GM20431 (cell line): ENCODE data around the gene ERICH6.

Source experiments
- in situ Hi-C: fragments of 300-500 bp; cut with MseI, MboI; formaldehyde crosslinking; loops from one replicate; pipeline ENCODE4 v1.15.0; 2020; ENCODE audit warnings: low sequenced_read_pairs; ENCODE audit not compliant: unreplicated experiment

Gene ERICH6

DNA sequence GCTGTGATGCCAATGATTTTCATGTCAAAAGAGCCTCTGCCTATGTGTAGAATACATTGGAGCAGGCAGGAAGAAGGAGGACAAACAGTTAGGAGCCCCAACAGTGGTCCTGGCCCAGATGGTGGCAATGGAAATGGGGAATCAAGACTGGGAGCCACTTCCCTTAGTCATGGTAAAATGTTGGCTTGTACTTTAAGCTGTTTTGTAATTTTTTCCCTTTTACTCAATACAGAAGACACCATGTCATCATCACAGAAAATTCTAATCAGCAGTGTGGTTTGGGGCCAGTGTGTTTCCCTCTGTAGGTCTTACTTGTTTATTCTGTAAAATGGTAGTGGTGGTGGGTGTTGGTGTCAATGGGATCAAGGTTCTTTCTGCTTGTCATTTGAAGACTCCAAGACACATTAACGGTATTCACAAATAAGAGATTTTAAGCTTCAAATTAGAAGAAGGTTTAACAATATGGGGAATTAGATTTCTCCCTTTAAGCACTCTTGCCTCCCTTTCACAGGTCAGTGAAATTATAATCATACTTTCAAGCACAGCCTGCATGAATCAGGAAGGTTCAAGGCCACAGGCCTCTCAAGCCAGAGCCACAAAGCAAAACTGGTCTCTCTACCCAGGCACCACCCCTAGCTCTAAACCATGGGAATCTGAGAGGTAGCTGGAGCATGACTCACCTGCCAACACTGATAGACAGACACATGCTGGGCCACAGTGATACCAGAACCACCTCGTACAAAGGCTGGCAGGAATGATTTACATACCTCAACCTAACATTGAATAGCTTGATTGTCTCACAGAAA is 34.4 kb upstream of the ERICH6 start:
- in situ Hi-C loops, result no loop called here

DNA sequence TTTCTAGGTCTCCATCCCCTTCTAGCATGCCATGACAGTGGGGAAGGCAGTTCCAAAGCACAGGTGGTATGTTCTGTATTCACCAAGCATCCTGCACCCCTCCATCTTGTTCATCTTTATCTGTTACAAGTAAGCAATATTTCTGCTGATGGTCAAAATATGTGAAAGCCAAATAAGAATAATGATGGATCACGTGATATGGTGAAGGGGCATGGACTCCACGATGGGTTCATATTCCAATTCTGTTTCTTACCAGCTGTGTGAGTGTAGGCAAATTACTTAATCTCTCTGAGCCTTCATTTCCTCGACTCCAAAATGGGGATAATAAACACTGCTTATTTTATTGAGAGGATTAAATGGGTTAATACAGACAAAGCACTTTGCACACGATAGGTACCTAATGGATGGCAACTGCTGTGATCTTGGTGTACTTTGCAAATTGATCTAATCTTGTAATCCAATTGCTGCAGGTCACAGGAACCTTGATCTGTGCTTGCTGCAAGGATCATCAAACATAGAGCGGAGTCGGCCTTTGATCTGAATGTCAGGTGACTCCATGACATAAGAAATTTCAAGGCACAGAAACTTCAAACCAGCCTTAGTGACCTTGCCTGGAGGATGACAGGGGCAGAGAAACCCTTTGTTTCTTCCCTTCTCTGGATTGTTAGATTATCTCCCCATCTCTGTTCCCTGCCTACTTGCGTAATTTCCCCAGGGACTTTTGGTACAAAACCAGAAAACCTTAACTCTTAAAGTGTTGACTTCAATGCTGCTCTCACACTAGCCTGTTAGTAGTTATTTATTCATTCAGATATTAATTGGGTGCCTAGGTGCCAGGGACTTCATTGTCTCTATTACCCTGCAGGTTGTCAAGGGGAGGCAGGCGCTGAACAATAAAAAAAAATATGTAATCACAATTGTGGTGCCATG is 33.4 kb upstream of the ERICH6 start:
- in situ Hi-C loops, result no loop called here

DNA sequence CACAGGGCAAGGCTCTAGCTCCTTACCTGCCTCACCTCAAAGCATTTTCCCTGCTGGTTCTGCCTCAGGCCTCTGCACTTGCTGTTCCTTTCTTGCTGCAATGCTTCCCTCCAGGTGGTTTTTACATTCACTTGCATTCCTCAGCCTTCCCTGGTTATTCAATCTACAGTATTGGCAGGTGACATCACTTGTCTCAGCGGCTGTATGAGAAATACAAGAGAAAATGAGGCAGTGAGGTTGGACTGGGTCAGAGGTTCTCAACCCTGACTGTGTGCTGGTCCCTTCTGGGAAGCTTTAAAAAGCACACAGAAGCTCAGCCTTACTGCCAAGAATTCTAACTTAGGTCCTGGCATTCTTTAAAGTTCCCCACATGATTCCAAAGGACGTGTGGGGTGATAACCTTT is 32.6 kb upstream of the ERICH6 start:
- in situ Hi-C loops, result no loop called here

DNA sequence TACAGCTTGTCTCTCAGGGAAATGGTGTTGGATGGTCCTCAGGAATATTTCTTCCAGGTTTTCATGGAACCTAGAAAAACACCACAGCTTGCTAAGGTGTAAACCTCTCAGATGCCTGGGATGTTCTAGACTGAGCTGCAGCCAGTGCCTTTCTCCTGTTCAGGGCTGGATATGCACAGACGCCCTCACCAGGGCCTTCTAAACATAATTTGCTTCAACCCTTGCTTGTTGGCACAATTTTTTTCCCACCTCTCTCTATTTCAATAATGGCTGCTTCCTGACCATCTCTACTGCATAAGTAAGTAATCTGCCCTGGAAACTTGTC is 31.0 kb upstream of the ERICH6 start:
- in situ Hi-C loops, result no loop called here

- in situ Hi-C loops, result no loop called here
These were observed 30.4 kb upstream of the ERICH6 start for GRCh38 chr3:150733936-150734794.

DNA sequence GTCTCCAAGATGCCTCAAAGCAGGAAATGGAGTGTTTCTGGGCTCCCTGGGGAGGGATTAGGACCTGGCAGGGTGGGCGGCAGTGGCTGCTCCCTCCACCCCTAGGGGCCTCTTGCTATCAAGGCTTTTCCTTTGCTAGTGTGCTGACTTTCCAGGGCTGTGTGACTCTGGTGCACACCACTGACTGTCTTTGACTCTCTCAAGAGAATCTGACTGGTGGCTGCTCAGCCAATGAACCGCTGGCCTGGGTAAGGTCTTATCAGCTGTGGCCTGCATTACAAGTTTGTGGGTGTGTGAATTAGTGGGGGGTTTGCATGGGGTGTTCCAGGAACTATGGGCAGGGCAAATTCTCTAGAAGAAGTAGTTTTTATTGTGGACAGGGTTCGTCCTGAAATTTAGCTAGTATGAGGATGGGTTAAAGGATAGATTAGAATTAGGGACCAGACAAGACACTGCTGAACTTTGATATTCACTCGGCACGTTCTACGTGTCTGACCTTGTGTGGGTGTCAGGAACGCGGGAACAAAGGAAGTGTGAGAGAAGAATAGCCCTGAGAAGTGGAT is 29.7 kb upstream of the ERICH6 start:
- in situ Hi-C loops, result no loop called here

DNA sequence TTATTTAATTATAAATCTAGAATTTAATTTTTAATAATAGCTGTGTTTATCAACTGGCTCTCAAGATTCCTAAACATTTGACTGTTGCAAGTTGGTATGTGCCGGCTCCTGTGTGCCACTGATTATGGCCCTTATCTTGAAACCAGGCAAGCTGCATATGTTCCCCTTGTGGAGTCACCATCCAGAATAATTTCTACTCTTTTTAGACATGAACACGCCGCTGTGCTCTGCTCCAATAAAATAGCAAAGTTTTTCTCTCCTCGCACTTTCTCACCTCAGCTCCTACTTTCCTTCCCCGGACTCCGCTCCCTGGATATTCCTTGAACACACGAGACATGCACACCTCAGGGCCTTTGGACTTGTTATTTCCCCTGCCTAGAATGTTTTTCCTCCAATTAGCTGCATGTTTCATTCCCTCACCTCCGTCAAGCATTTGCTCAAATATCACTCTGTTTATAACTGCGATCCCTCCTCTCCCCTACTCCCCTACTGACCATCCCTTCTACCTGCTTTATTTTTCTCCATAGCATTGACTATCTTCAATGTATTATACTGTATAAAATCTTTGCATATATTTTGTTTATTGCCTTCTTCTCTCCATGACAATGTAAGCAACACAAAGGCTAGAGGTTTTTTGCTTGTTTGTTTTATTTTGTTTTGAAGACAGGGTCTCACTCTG is 26.1 kb upstream of the ERICH6 start:
- in situ Hi-C loops, result loop anchor here (10.0 kb wide), 1 partner anchor 135 kb away; no protein-coding TSS in a partner anchor

GRCh38 chr3:150727653-150728502 is 24.2 kb upstream of the ERICH6 start:
- in situ Hi-C loops, result loop anchor here (10.0 kb wide), 1 partner anchor 137 kb away; no protein-coding TSS in a partner anchor

GRCh38 chr3:150725548-150725947 is 21.8 kb upstream of the ERICH6 start:
- in situ Hi-C loops, result loop anchor here (10.0 kb wide), 1 partner anchor 139 kb away; no protein-coding TSS in a partner anchor

- in situ Hi-C loops, result loop anchor here (10.0 kb wide), 1 partner anchor 141 kb away; no protein-coding TSS in a partner anchor
These were observed 20.2 kb upstream of the ERICH6 start for GRCh38 chr3:150723946-150724345.

GRCh38 chr3:150722267-150722666 is 18.5 kb upstream of the ERICH6 start:
- in situ Hi-C loops, result loop anchor here (10.0 kb wide), 1 partner anchor 143 kb away; no protein-coding TSS in a partner anchor

- in situ Hi-C loops, result loop anchor here (10.0 kb wide), 1 partner anchor 143 kb away; no protein-coding TSS in a partner anchor
These were observed 17.8 kb upstream of the ERICH6 start for GRCh38 chr3:150721285-150722130.

GRCh38 chr3:150720444-150720843 is 16.7 kb upstream of the ERICH6 start:
- in situ Hi-C loops, result loop anchor here (10.0 kb wide), 1 partner anchor 144 kb away; no protein-coding TSS in a partner anchor

- in situ Hi-C loops, result no loop called here
These were observed 6.4 kb upstream of the ERICH6 start for GRCh38 chr3:150710097-150710496.

DNA sequence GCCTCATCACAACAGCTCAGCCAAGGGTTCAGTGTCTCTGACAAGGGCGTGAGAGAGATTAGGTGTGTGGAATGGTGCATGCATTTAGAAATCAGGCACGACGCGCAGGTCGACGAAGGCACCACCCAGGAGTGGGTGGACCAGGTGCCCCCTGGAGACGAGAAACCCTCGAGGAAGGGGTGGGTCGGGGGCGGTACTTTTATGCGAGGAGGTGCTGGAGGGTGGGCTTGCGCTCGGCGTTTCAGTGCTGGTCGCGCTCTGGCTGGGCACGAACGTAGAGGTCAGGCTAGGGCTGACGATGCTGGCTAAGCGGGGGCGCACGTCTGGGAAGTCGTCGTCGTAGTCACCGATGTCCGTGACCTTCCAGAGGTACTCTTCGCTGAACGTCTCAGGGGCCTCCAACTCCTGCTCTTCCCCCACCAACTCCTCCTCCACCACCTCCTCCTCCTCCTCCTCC is 393 bp downstream of the ERICH6 start:
- in situ Hi-C loops, result no loop called here

GRCh38 chr3:150699068-150699639 is 4.6 kb downstream of the ERICH6 start:
- in situ Hi-C loops, result no loop called here

DNA sequence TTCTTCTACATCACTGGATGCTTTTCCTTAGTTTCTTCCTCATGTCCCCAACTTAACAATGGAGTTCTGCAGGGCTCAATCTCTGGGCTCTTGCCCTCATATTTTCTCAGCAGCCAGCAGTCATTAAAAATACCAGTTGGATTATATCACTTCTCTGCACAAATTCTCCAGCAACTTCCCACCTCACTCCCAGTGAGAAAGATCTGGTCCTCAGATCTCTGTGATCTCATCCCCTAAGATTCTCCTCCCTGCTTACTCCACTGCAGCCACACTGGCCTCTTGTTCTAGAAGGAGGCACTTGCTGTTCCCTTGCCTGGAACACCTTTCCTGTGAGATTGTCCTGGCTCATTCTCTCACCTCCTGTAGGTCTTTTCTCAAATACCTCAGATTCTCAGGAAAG is 6.1 kb downstream of the ERICH6 start:
- in situ Hi-C loops, result no loop called here
